Tibial artery (tissue), 4 donors: ENCODE results near the gene SEPTIN10.

Source experiments
- DNase-seq, 2 donors: peaks; one replicate each; pipeline ENCODE4 v3.0.0-alpha.2; 2019
- H3K27ac ChIP-seq, 2 donors: fragments of 200-600 bp; sonication (generic) in 1 of 2; 1 replicate in 1 of 2; 2 replicates in 1 of 2; pipeline ENCODE4 v1.5.1; 2018 to 2019; ENCODE audit warnings: mild to moderate bottlenecking in 1 of 2
- H3K27me3 ChIP-seq, 2 donors: fragments of 200-600 bp; sonication (generic) in 1 of 2; one replicate each; pipeline versions ENCODE4 v1.5.1 to v1.6.0; 2016 to 2019
- H3K36me3 ChIP-seq, 3 donors: fragments of 200-600 bp; sonication (generic) in 2 of 3; one replicate each; pipeline ENCODE4 v1.5.1; 2016 to 2019; ENCODE audit warnings: mild to moderate bottlenecking in 2 of 3
- H3K4me1 ChIP-seq, 4 donors: fragments of 200-600 bp; sonication (generic) in 2 of 4; 1 replicate in 3 of 4; 2 replicates in 1 of 4; pipeline ENCODE4 v1.5.1; 2016 to 2019
- H3K4me3 ChIP-seq, 2 donors: fragments of 200-600 bp; sonication (generic) in 1 of 2; 1 replicate in 1 of 2; 2 replicates in 1 of 2; pipeline ENCODE4 v1.5.1; 2018 to 2019; ENCODE audit warnings: mild to moderate bottlenecking in 2 of 2
- H3K9me3 ChIP-seq, 3 donors: fragments of 200-600 bp; sonication (generic) in 1 of 3; one replicate each; pipeline ENCODE4 v1.5.1; 2016 to 2019
- CTCF ChIP-seq, 2 experiments: fragments of 200-600 bp in 1 of 2; fragments of 450-650 bp in 1 of 2; IDR thresholded peaks; one replicate each; pipeline ENCODE4 v1.5.1; 2017 to 2019; ENCODE audit warnings: antibody characterized with exemption in 2 of 2, mild to moderate bottlenecking in 1 of 2, moderate library complexity in 1 of 2
- intact Hi-C: fragments of 100-400 bp; cut with DNase I; formaldehyde crosslinking; loops from one replicate; pipeline ENCODE4 v1.15.0; 2023; ENCODE audit warnings: low total_unique reads

SEPTIN10 gene

GRCh38 chr2:109507217-109507616, 106.5 kb downstream of the SEPTIN10 start:
- no peaks in the 10 kb centered on the region for H3K27me3 ChIP-seq
- peaks cover 0 to 6% (median 0%) of the 10 kb centered on the region in 3 donors for H3K9me3 ChIP-seq
- no peak overlapping the region for H3K27ac ChIP-seq
- H3K4me1 ChIP-seq, result peaks cover 0 to 7% (median 3%) of the 10 kb centered on the region in 4 donors
- H3K36me3 ChIP-seq, result peaks cover 14 to 22% (median 17%) of the 10 kb centered on the region in 3 donors
- DNase-seq, result no peak
- no peak for TF ChIP-seq CTCF (IDR thresholded peaks at IDR 0.05)
- H3K4me3 ChIP-seq, result no peak overlapping the region
- intact Hi-C loops, result no loop called here

- H3K4me1 ChIP-seq, result peaks cover 0 to 3% (median 0%) of the 10 kb centered on the region in 4 donors
- no peak overlapping the region for H3K27ac ChIP-seq
- no peak for TF ChIP-seq CTCF (IDR thresholded peaks at IDR 0.05)
- intact Hi-C loops, result no loop called here
- no peaks in the 10 kb centered on the region for H3K27me3 ChIP-seq
- peaks cover 21 to 31% (median 27%) of the 10 kb centered on the region in 3 donors for H3K36me3 ChIP-seq
- peaks cover 0 to 6% (median 0%) of the 10 kb centered on the region in 3 donors for H3K9me3 ChIP-seq
- DNase-seq, result no peak
- H3K4me3 ChIP-seq, result no peak overlapping the region
Observed at GRCh38 chr2:109503191-109503590, 110.6 kb downstream of the SEPTIN10 start.

GRCh38 chr2:109501461-109501860, 112.3 kb downstream of the SEPTIN10 start:
- peaks cover 0 to 6% (median 0%) of the 10 kb centered on the region in 3 donors for H3K9me3 ChIP-seq
- TF ChIP-seq CTCF (IDR thresholded peaks at IDR 0.05), result no peak
- H3K27me3 ChIP-seq, result no peaks in the 10 kb centered on the region
- H3K4me3 ChIP-seq, result no peak overlapping the region
- no peak overlapping the region for H3K27ac ChIP-seq
- H3K4me1 ChIP-seq, result peaks cover 0 to 7% (median 0%) of the 10 kb centered on the region in 4 donors
- no peak for DNase-seq
- peaks cover 21 to 31% (median 27%) of the 10 kb centered on the region in 3 donors for H3K36me3 ChIP-seq
- intact Hi-C loops, result no loop called here

- peaks cover 0 to 10% (median 0%) of the 10 kb centered on the region in 4 donors for H3K4me1 ChIP-seq
- peaks cover 21 to 31% (median 27%) of the 10 kb centered on the region in 3 donors for H3K36me3 ChIP-seq
- no peak for DNase-seq
- intact Hi-C loops, result no loop called here
- H3K9me3 ChIP-seq, result peaks cover 0 to 4% (median 0%) of the 10 kb centered on the region in 3 donors
- no peaks in the 10 kb centered on the region for H3K27me3 ChIP-seq
- no peak overlapping the region for H3K4me3 ChIP-seq
- TF ChIP-seq CTCF (IDR thresholded peaks at IDR 0.05), result no peak
- H3K27ac ChIP-seq, result no peak overlapping the region
Observed at GRCh38 chr2:109500910-109501309, 112.9 kb downstream of the SEPTIN10 start.

- intact Hi-C loops, result loop anchor here (10.0 kb wide), 1 partner anchor 155 kb away; no protein-coding TSS in a partner anchor
- Histone ChIP-seq H3K36me3 (peaks cover 17 to 30% (median 27%) of the 10 kb centered on the region in 3 donors), H3K4me3 (no peak overlapping the region), H3K27ac (no peak overlapping the region), H3K9me3 (no peaks in the 10 kb centered on the region), H3K27me3 (no peaks in the 10 kb centered on the region), H3K4me1 (peaks cover 0 to 23% (median under 1%) of the 10 kb centered on the region in 4 donors)
- no peak for DNase-seq
- TF ChIP-seq CTCF (IDR thresholded peaks at IDR 0.05), result no peak
Observed at GRCh38 chr2:109499566-109499965, 114.2 kb downstream of the SEPTIN10 start.
